ENCODE data around the gene RGP1.

Gene RGP1

GRCh38 chr9:35791297-35791921 is 42.3 kb downstream of the RGP1 start, which contains the start of gene NPR2:
Gene NPR2, plus strand, starts transcription at chr9:35791591. Its CDS starts 818 bp downstream, at chr9:35792409.
- TF ChIP-seq CTCF (conservative IDR thresholded peaks at IDR 0.05; ENCODE audit: low read depth, low read length), result no peak
- H3K4me3 ChIP-seq (ENCODE audit: low read depth, low read length), result peak within 1 kb of the TSS; percentile 63
- peak; percentile 30 for DNase-seq (ENCODE audit: low read depth)

- no peak for TF ChIP-seq CTCF (conservative IDR thresholded peaks at IDR 0.05; ENCODE audit: low read depth, low read length)
- peak overlapping the region; percentile 63 for H3K4me3 ChIP-seq (ENCODE audit: low read depth, low read length)
- DNase-seq (ENCODE audit: low read depth), result no peak
These were observed 43.1 kb downstream of the RGP1 start for GRCh38 chr9:35792024-35792813.

- no peak overlapping the region for H3K4me3 ChIP-seq (ENCODE audit: low read depth, low read length)
- no peak for DNase-seq (ENCODE audit: low read depth)
- TF ChIP-seq CTCF (conservative IDR thresholded peaks at IDR 0.05; ENCODE audit: low read depth, low read length), result no peak
These were observed 43.7 kb downstream of the RGP1 start for GRCh38 chr9:35792826-35793225.

GRCh38 chr9:35793461-35793860 is 44.4 kb downstream of the RGP1 start:
- TF ChIP-seq CTCF (conservative IDR thresholded peaks at IDR 0.05; ENCODE audit: low read depth, low read length), result no peak
- H3K4me3 ChIP-seq (ENCODE audit: low read depth, low read length), result no peak overlapping the region
- DNase-seq (ENCODE audit: low read depth), result no peak

- no peak overlapping the region for H3K4me3 ChIP-seq (ENCODE audit: low read depth, low read length)
- DNase-seq (ENCODE audit: low read depth), result no peak
- no peak for TF ChIP-seq CTCF (conservative IDR thresholded peaks at IDR 0.05; ENCODE audit: low read depth, low read length)
These were observed 46.6 kb downstream of the RGP1 start for GRCh38 chr9:35795695-35796094.

GRCh38 chr9:35797311-35798109 is 48.4 kb downstream of the RGP1 start:
- no peak for TF ChIP-seq CTCF (conservative IDR thresholded peaks at IDR 0.05; ENCODE audit: low read depth, low read length)
- no peak for DNase-seq (ENCODE audit: low read depth)

More at GRCh38 chr9:35797311-35798109, 48.4 kb downstream of the RGP1 start:
- no peak overlapping the region for H3K4me3 ChIP-seq (ENCODE audit: low read depth, low read length)
